GM18505 (cell line): ENCODE measurements around the gene CXCL10.

Experiments
- ATAC-seq: cut with Tn5 transposase; IDR thresholded peaks from one replicate; pipeline ENCODE4 v1.9.1; 2021; ENCODE audit not compliant: unreplicated experiment
- POLR2A ChIP-seq: IDR thresholded peaks from 4 replicates; pipeline ENCODE4 v1.6.1; 2011; ENCODE audit warnings: borderline replicate concordance; ENCODE audit not compliant: insufficient read depth, insufficient read length; ENCODE audit errors: extremely low read depth

CXCL10 gene

GRCh38 chr4:75985116-75985515 is 38.2 kb downstream of the CXCL10 start:
- ATAC-seq, result no peak
- no peak for TF ChIP-seq POLR2A

- ATAC-seq, result no peak
- TF ChIP-seq POLR2A, result no peak
Observed at GRCh38 chr4:75980576-75980975, 42.7 kb downstream of the CXCL10 start.

GRCh38 chr4:75976177-75976576 is 47.1 kb downstream of the CXCL10 start:
- ATAC-seq, result no peak
- no peak for TF ChIP-seq POLR2A

- no peak for ATAC-seq
- TF ChIP-seq POLR2A, result no peak
Observed at GRCh38 chr4:75973766-75974165, 49.5 kb downstream of the CXCL10 start.
